Measurements from ENCODE around the gene CIDEC. TPM values are rescaled to one million over a fixed set of nuclear protein-coding genes. Genes with fewer than 3 reads are reported as not detected.

The CIDEC gene
- total and polyA plus RNA-seq, 2 of the 8 experiments (the other 6 are each of a cell fraction or from before 2014, with no cell fraction given) = not detected

Small RNA genes lying within 50 kb of the gene (small RNA-seq; reads per million reads assigned to genes)
- gene RNU6-882P (ENCODE audit: insufficient read depth) = not detected

Other genes starting within 250 kb of the CIDEC start
- gene MTMR14, start 230.7 kb downstream of the CIDEC start, total RNA-seq (2021; fragmentation: NEBNext Ultra II Directional; extraction: Animal tissue kit (Norgen Biotek cat#: 25700)) = 46.2 and 47.6 TPM in 2 replicates
- gene MTMR14, start 230.7 kb downstream of the CIDEC start, polyA plus RNA-seq (2011; rRNA removed) = 55.3 and 58.0 TPM in 2 replicates
- 4.4 and 4.8 TPM in 2 replicates for gene CPNE9, start 176.4 kb downstream of the CIDEC start, total RNA-seq (2021; fragmentation: NEBNext Ultra II Directional; extraction: Animal tissue kit (Norgen Biotek cat#: 25700))
- gene CPNE9, start 176.4 kb downstream of the CIDEC start, polyA plus RNA-seq (2011; rRNA removed) = 6.0 and 7.1 TPM in 2 replicates
- gene BRPF1, start 148.5 kb downstream of the CIDEC start, total RNA-seq (2021; fragmentation: NEBNext Ultra II Directional; extraction: Animal tissue kit (Norgen Biotek cat#: 25700)) = 21.7 and 27.7 TPM in 2 replicates
- gene BRPF1, start 148.5 kb downstream of the CIDEC start, polyA plus RNA-seq (2011; rRNA removed) = 11.3 and 16.3 TPM in 2 replicates
- 29.6 and 31.2 TPM in 2 replicates for gene OGG1, start 130.3 kb downstream of the CIDEC start, total RNA-seq (2021; fragmentation: NEBNext Ultra II Directional; extraction: Animal tissue kit (Norgen Biotek cat#: 25700))
- 46.8 and 58.1 TPM in 2 replicates for gene OGG1, start 130.3 kb downstream of the CIDEC start, polyA plus RNA-seq (2011; rRNA removed)
- gene CAMK1, start 110.3 kb downstream of the CIDEC start, total RNA-seq (2021; fragmentation: NEBNext Ultra II Directional; extraction: Animal tissue kit (Norgen Biotek cat#: 25700)) = 4.8 and 4.9 TPM in 2 replicates
- gene CAMK1, start 110.3 kb downstream of the CIDEC start, polyA plus RNA-seq (2011; rRNA removed) = 5.1 and 5.3 TPM in 2 replicates
- gene TADA3, start 87.8 kb downstream of the CIDEC start, total RNA-seq (2021; fragmentation: NEBNext Ultra II Directional; extraction: Animal tissue kit (Norgen Biotek cat#: 25700)) = 50.3 and 55.2 TPM in 2 replicates
- 43.4 and 51.2 TPM in 2 replicates for gene TADA3, start 87.8 kb downstream of the CIDEC start, polyA plus RNA-seq (2011; rRNA removed)
- gene ARPC4, start 87.2 kb downstream of the CIDEC start, total RNA-seq (2021; fragmentation: NEBNext Ultra II Directional; extraction: Animal tissue kit (Norgen Biotek cat#: 25700)) = 153 and 154 TPM in 2 replicates
- 108 and 138 TPM in 2 replicates for gene ARPC4, start 87.2 kb downstream of the CIDEC start, polyA plus RNA-seq (2011; rRNA removed)
- 4.3 and 5.9 TPM in 2 replicates for gene TTLL3, start 70.0 kb downstream of the CIDEC start, total RNA-seq (2021; fragmentation: NEBNext Ultra II Directional; extraction: Animal tissue kit (Norgen Biotek cat#: 25700))
- 8.9 and 11.4 TPM in 2 replicates for gene TTLL3, start 70.0 kb downstream of the CIDEC start, polyA plus RNA-seq (2011; rRNA removed)
- gene RPUSD3, start 36.2 kb downstream of the CIDEC start, total RNA-seq (2021; fragmentation: NEBNext Ultra II Directional; extraction: Animal tissue kit (Norgen Biotek cat#: 25700)) = 63.8 and 68.4 TPM in 2 replicates
- 154 and 164 TPM in 2 replicates for gene RPUSD3, start 36.2 kb downstream of the CIDEC start, polyA plus RNA-seq (2011; rRNA removed)
- 26.8 and 26.9 TPM in 2 replicates for gene JAGN1, start 10.4 kb upstream of the CIDEC start, total RNA-seq (2021; fragmentation: NEBNext Ultra II Directional; extraction: Animal tissue kit (Norgen Biotek cat#: 25700))
- gene JAGN1, start 10.4 kb upstream of the CIDEC start, polyA plus RNA-seq (2011; rRNA removed) = 42.9 and 51.6 TPM in 2 replicates
- 4.4 and 4.9 TPM in 2 replicates for gene IL17RE, start 22.6 kb upstream of the CIDEC start, total RNA-seq (2021; fragmentation: NEBNext Ultra II Directional; extraction: Animal tissue kit (Norgen Biotek cat#: 25700))
- gene IL17RE, start 22.6 kb upstream of the CIDEC start, polyA plus RNA-seq (2011; rRNA removed) = 3.4 and 3.8 TPM in 2 replicates
- gene IL17RC, start 36.8 kb upstream of the CIDEC start, total RNA-seq (2021; fragmentation: NEBNext Ultra II Directional; extraction: Animal tissue kit (Norgen Biotek cat#: 25700)) = 9.1 and 11.8 TPM in 2 replicates
- gene IL17RC, start 36.8 kb upstream of the CIDEC start, polyA plus RNA-seq (2011; rRNA removed) = 13.0 and 15.4 TPM in 2 replicates
- gene CRELD1, start 53.6 kb upstream of the CIDEC start, total RNA-seq (2021; fragmentation: NEBNext Ultra II Directional; extraction: Animal tissue kit (Norgen Biotek cat#: 25700)) = 12.4 and 12.9 TPM in 2 replicates
- 15.1 and 19.1 TPM in 2 replicates for gene CRELD1, start 53.6 kb upstream of the CIDEC start, polyA plus RNA-seq (2011; rRNA removed)
- gene PRRT3, start 72.2 kb upstream of the CIDEC start, total RNA-seq (2021; fragmentation: NEBNext Ultra II Directional; extraction: Animal tissue kit (Norgen Biotek cat#: 25700)) = 8.4 and 9.2 TPM in 2 replicates
- gene PRRT3, start 72.2 kb upstream of the CIDEC start, polyA plus RNA-seq (2011; rRNA removed) = 9.0 and 10.0 TPM in 2 replicates
- gene EMC3, start 106.6 kb upstream of the CIDEC start, total RNA-seq (2021; fragmentation: NEBNext Ultra II Directional; extraction: Animal tissue kit (Norgen Biotek cat#: 25700)) = 37.6 and 40.2 TPM in 2 replicates
- 34.2 and 59.8 TPM in 2 replicates for gene EMC3, start 106.6 kb upstream of the CIDEC start, polyA plus RNA-seq (2011; rRNA removed)
- 74.0 and 77.8 TPM in 2 replicates for gene FANCD2, start 146.2 kb upstream of the CIDEC start, total RNA-seq (2021; fragmentation: NEBNext Ultra II Directional; extraction: Animal tissue kit (Norgen Biotek cat#: 25700))
- gene FANCD2, start 146.2 kb upstream of the CIDEC start, polyA plus RNA-seq (2011; rRNA removed) = 22.8 and 33.1 TPM in 2 replicates
- gene FANCD2OS, start 228.0 kb upstream of the CIDEC start, total RNA-seq (2021; fragmentation: NEBNext Ultra II Directional; extraction: Animal tissue kit (Norgen Biotek cat#: 25700)) = not detected in 2 replicates
- not detected in 2 replicates for gene FANCD2OS, start 228.0 kb upstream of the CIDEC start, polyA plus RNA-seq (2011; rRNA removed)
- 134 and 137 TPM in 2 replicates for gene BRK1, start 235.4 kb upstream of the CIDEC start, total RNA-seq (2021; fragmentation: NEBNext Ultra II Directional; extraction: Animal tissue kit (Norgen Biotek cat#: 25700))
- 103 and 164 TPM in 2 replicates for gene BRK1, start 235.4 kb upstream of the CIDEC start, polyA plus RNA-seq (2011; rRNA removed)

Data from H1 (cell line).